ENCODE data around the gene PFKFB3.

GRCh38 chr10:6195846-6196245 is 6.9 kb upstream of the PFKFB3 start:
- TF ChIP-seq, protein P1, sequence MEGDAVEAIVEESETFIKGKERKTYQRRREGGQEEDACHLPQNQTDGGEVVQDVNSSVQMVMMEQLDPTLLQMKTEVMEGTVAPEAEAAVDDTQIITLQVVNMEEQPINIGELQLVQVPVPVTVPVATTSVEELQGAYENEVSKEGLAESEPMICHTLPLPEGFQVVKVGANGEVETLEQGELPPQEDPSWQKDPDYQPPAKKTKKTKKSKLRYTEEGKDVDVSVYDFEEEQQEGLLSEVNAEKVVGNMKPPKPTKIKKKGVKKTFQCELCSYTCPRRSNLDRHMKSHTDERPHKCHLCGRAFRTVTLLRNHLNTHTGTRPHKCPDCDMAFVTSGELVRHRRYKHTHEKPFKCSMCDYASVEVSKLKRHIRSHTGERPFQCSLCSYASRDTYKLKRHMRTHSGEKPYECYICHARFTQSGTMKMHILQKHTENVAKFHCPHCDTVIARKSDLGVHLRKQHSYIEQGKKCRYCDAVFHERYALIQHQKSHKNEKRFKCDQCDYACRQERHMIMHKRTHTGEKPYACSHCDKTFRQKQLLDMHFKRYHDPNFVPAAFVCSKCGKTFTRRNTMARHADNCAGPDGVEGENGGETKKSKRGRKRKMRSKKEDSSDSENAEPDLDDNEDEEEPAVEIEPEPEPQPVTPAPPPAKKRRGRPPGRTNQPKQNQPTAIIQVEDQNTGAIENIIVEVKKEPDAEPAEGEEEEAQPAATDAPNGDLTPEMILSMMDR (IDR thresholded peaks at IDR 0.05) = no peak
- TF ChIP-seq POLR2A (IDR thresholded peaks at IDR 0.05) = no peak
